ENCODE results near the gene RBBP5. TPM values are rescaled to one million over a fixed set of nuclear protein-coding genes. Genes with fewer than 3 reads are reported as not detected.

RBBP5 gene
- total RNA-seq, 4 donors from 2014 or later = 19.4 to 86.5 (median 41.6) TPM

- intact Hi-C loops (cut with DNase I) = no loop called here
- Histone ChIP-seq H3K4me1 (peaks cover 9 to 10% of the 10 kb centered on the region in 2 donors), H3K36me3 (no peaks in the 10 kb centered on the region), H3K9me3 (no peaks in the 10 kb centered on the region), H3K27me3 (no peaks in the 10 kb centered on the region), H3K4me3 (replicated peaks in 1 of 3) (no peak overlapping the region), H3K27ac (no peak overlapping the region)
- WGBS, 2 donors = 78 to 87% methylated on average over 3 of the region's 3 CpGs
- DNase-seq = no peak
- TF ChIP-seq POLR2A (IDR thresholded peaks at IDR 0.05) (no peak), CTCF (IDR thresholded peaks at IDR 0.05) (no peak)
These were observed 16.1 kb upstream of the RBBP5 start for GRCh38 chr1:205137901-205138300.

- TF ChIP-seq POLR2A (IDR thresholded peaks at IDR 0.05) (no peak), CTCF (IDR thresholded peaks at IDR 0.05) (no peak)
- no peak for DNase-seq
- Histone ChIP-seq H3K27ac (no peak overlapping the region), H3K36me3 (no peaks in the 10 kb centered on the region), H3K9me3 (no peaks in the 10 kb centered on the region), H3K4me3 (replicated peaks in 1 of 3) (no peak overlapping the region), H3K27me3 (no peaks in the 10 kb centered on the region), H3K4me1 (no peaks in the 10 kb centered on the region)
- intact Hi-C loops (cut with DNase I) = no loop called here
- 58 to 60% methylated on average over 1 of the region's 1 CpG for WGBS, 2 donors
These were observed 11.5 kb upstream of the RBBP5 start for GRCh38 chr1:205133287-205133686.

- TF ChIP-seq POLR2A (IDR thresholded peaks at IDR 0.05) (no peak), CTCF (IDR thresholded peaks at IDR 0.05) (no peak)
- intact Hi-C loops (cut with DNase I) = no loop called here
- WGBS, 2 donors = 74 to 80% methylated on average over 4 of the region's 4 CpGs
- Histone ChIP-seq H3K27ac (no peak overlapping the region), H3K4me3 (replicated peaks in 1 of 3) (no peak overlapping the region), H3K36me3 (no peaks in the 10 kb centered on the region), H3K4me1 (no peaks in the 10 kb centered on the region), H3K9me3 (no peaks in the 10 kb centered on the region), H3K27me3 (no peaks in the 10 kb centered on the region)
- no peak for DNase-seq
These were observed 7.8 kb upstream of the RBBP5 start for GRCh38 chr1:205129447-205130029.

GRCh38 chr1:205128050-205128449 is 6.3 kb upstream of the RBBP5 start:
- WGBS, 2 donors = 92 to 94% methylated on average over 2 of the region's 2 CpGs
- H3K4me1 ChIP-seq = peaks cover 0 to under 1% of the 10 kb centered on the region in 2 donors

More at GRCh38 chr1:205128050-205128449, 6.3 kb upstream of the RBBP5 start:
- H3K36me3 ChIP-seq = no peaks in the 10 kb centered on the region
- no peaks in the 10 kb centered on the region for H3K27me3 ChIP-seq
- H3K9me3 ChIP-seq = no peaks in the 10 kb centered on the region
- H3K4me3 ChIP-seq (replicated peaks in 1 of 3) = no peak overlapping the region
- TF ChIP-seq CTCF (IDR thresholded peaks at IDR 0.05) = no peak
- TF ChIP-seq POLR2A (IDR thresholded peaks at IDR 0.05) = no peak
- DNase-seq = no peak
- H3K27ac ChIP-seq = no peak overlapping the region
- intact Hi-C loops (cut with DNase I) = no loop called here
